Vein endothelial cell (primary cell): ENCODE results near the gene GULP1. TPM values are rescaled to one million over a fixed set of nuclear protein-coding genes. Genes with fewer than 3 reads are reported as not detected.

Source experiments
- small RNA-seq: library from RNA; depleted of rRNA; stranded (forward); fragments of <200 nt; gene quantifications from one replicate; pipeline ENCODE3, GENCODE V24; 2012
- total RNA-seq: library from RNA; depleted of rRNA; stranded (reverse); fragments of >200 nt; gene quantifications from 2 replicates; pipeline ENCODE4 v1.2.3, GENCODE V29; 2012

GULP1 gene
- total RNA-seq = 22.2 and 26.4 TPM in 2 replicates

GRCh38 chr2:188291617-188292347, at the start of gene GULP1:
Gene GULP1 (plus strand): TSS chr2:188291874. CDS start chr2:188477703, 185,829 bp downstream.

Small RNAs within 50 kb of the gene (small RNA-seq; reads per million reads assigned to genes)
- gene MIR561 (1.5 reads per million, percentile 72 among the genes with 10 or more reads in this experiment), gene RNA5SP114 (not detected)
